HTR-8/SVneo (cell line): ENCODE measurements around the gene NEURL1B.

Source experiments
- DNase-seq: peaks from one replicate; pipeline ENCODE4 v3.0.0; 2011; ENCODE audit warnings: low spot score, mixed read lengths; ENCODE audit not compliant: insufficient read length
- FAIRE-seq: peaks from 2 replicates; lab custom pipeline; 2011; peaks lifted over from hg19 to GRCh38; lab: Jason Lieb, UNC

NEURL1B gene

GRCh38 chr5:172690258-172691075 lies 49.4 kb downstream of the NEURL1B start:
- no peak for DNase-seq
- no peak for FAIRE-seq

DNA sequence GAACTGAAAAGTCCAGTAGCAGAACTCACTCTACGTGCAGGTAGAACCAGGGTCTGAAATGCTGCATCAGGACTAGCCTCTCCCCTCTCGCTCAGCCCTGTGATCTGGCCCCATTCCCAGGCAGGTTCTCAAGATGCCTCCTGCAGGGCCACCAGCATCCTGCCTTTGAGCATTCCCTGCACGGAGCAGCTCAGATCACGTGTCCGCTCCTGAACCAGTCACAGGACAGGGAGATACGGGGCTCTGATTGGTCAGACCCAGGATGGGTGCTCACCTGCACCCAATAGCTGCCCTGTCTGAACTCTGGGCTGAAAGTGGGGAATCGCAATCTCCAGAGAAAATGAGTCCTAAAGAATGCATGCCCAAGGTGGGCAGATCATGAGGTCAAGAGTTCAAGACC lies 50.8 kb downstream of the NEURL1B start:
- no peak for FAIRE-seq

GRCh38 chr5:172692451-172692850 lies 51.4 kb downstream of the NEURL1B start:
- DNase-seq (no peak), FAIRE-seq (no peak)

More for the DNA sequence above, 50.8 kb downstream of the NEURL1B start:
- no peak for DNase-seq

DNA sequence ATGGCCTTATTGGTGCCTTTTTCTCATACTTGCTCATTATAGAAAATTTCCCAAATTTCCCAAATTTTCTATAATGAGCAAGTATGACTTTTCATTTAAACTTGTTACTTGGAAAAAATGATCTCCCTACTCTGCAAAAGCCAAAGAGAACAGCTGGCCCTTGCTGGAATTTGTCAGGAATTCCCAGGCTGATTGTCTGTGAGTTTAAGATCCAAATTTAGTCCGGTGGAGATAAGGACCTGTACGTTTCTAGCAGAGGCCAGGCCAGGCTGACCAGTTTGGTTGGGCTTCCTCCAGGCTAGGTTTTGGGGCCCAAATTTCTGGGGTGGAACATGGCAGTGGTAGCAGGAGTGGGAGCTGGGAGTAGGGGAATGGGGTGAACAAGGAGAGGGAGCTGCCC lies 51.9 kb downstream of the NEURL1B start:
- FAIRE-seq (no peak), DNase-seq (no peak)

- no peak for FAIRE-seq
- no peak for DNase-seq
These were observed 53.0 kb downstream of the NEURL1B start for GRCh38 chr5:172694061-172694460.

- no peak for FAIRE-seq
- DNase-seq: no peak
These were observed 53.5 kb downstream of the NEURL1B start for GRCh38 chr5:172694541-172694940.

DNA sequence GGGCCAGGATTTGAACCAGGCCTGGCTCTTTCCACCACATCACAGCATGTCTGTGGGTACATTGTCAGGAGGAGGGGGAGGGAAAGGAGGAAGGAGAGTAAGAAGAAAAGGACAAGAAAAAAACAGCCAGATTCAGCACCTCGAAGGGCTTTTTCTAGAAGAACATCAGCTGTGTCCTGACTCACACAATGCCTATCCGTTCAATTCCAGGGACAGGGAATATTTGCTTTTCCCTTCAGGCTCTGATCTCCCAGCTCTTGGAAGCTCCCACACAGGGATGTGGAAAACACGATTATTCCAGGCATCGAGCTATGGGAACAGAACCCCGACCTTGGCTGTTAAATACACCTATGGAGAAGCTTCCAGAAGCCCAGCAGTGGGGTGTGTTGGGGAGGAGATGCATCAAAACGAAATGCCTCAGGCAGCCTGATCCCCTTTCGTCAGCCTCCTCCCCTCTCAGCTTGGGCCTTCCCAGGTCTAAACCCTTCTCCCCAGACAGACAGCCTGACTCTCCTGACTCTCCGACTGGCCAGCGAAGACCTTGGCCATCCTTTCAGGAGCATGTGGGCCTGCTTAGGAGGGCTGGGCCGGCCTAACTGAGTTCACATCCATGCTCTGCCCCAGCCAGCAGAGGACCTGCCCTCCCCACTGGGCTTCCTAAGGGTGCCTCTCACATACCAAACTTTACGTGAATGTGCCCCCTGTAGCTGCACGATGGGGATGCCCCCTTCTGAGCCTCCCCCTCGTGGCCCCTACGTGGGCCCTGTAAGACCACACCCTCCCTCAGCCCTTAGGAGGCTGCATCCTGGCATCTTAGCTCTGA lies 54.4 kb downstream of the NEURL1B start:
- FAIRE-seq: no peak
- no peak for DNase-seq

DNA sequence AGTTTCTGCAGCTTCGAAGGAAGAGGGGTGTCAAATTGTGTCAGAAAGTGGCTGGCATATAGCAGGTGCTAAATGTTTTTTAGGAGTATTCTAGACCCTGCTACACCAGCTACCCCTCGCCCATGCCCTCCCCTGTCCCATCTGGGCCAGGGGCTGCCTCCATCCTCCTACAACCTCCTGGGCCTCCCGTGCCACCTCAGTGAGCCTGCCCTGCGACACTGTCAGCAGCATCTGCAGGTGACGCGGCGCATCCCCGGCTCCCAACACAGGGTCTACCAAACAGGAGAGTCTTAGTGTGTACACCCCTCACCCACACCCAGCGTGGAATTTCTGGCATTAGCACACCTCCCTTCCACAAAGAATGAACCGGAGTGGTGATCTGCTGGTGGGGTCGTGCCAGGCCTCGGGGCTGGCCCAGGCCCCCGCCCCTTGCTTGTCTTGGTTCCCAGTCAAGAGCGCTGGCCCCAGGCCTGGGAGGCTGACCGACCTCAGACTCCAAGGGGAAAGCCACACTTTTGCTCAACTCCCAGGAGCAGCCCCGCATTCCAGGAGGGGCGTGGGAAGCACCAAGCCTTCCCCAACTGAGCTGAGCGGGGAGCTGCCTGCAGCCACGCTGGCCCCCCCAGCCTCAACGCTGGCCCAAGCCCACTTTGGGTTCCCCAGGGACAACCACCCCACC lies 55.2 kb downstream of the NEURL1B start:
- FAIRE-seq: no peak
- DNase-seq: no peak

GRCh38 chr5:172697123-172698121 lies 56.4 kb downstream of the NEURL1B start:
- peak; percentile 42 for FAIRE-seq
- peak; percentile 91 for DNase-seq

GRCh38 chr5:172699423-172699822 lies 58.4 kb downstream of the NEURL1B start:
- no peak for DNase-seq
- FAIRE-seq: no peak

DNA sequence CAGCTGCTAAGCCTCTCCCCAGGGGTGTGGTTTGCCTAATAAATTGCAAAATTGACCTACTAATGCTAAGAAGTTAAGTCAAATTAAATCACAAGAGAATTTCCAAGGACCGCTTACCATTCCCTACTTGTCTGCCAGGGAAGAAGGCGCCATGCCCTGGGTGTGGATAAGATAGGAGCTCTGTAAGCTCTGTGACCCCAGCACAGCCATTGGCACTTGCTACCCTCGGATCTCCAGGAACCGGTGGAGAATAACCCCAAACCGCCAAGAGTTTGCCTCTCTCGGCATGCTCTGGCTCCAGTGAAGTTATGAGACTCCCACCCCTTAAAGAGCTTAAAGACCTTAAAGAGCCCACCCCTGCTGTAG lies 58.9 kb downstream of the NEURL1B start:
- FAIRE-seq: no peak
- DNase-seq: no peak

- no peak for FAIRE-seq
- no peak for DNase-seq
These were observed 59.6 kb downstream of the NEURL1B start for GRCh38 chr5:172700365-172701290.

- no peak for FAIRE-seq
- DNase-seq: no peak
These were observed 60.2 kb downstream of the NEURL1B start for GRCh38 chr5:172701291-172701656.

GRCh38 chr5:172703952-172704351 lies 62.9 kb downstream of the NEURL1B start:
- DNase-seq: no peak
- FAIRE-seq: no peak

DNA sequence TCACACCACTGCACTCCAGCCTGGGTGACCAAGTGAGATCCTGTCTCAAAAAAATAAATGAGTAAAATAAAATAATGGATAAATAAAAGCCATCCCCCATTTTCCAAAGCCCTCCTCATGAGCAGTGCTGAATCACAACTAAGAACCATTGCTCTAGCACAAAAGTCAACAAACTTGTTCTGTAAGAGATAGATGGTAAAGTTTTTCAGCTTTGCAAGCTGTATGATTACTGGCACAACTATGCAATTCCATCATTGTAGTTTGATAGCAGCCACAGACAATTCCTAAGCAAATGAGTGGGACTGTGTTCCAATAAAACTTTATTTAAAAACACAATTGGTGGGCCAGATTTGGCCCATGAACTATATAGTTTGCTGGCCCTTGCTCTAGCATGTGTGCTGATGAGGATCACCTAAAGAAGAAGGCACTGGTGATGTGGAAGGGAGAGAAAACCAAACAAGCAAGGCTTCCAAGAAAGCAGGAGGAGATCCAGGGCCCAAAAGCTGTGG lies 64.6 kb downstream of the NEURL1B start:
- no peak for DNase-seq
- no peak for FAIRE-seq

GRCh38 chr5:172706796-172707195 lies 65.7 kb downstream of the NEURL1B start:
- FAIRE-seq: no peak
- DNase-seq: no peak

- peak; percentile 75 for DNase-seq
- FAIRE-seq: peak; percentile 71
These were observed 66.5 kb downstream of the NEURL1B start for GRCh38 chr5:172707285-172708182.

- no peak for DNase-seq
- FAIRE-seq: no peak
These were observed 67.1 kb downstream of the NEURL1B start for GRCh38 chr5:172708183-172708505.
